Bronchial epithelial cell (primary cell): Measurements from ENCODE around the gene MRPL27. TPM values are rescaled to one million over a fixed set of nuclear protein-coding genes. Genes with fewer than 3 reads are reported as not detected.
"Not testable (repeated sequence)": the region's sequence is repeated elsewhere in the genome, so short reads cannot be mapped to it uniquely, and the experiment has no call there.

Experiments used
- DNase-seq: peaks from one replicate; pipeline ENCODE4 v3.0.0-alpha.2; 2010; ENCODE audit warnings: low read depth
- FAIRE-seq: peaks from 2 replicates; lab custom pipeline; 2011; peaks lifted over from hg19 to GRCh38; lab: Jason Lieb, UNC
- H3K27me3 ChIP-seq: 2 replicates; pipeline ENCODE4 v1.5.1; 2011; ENCODE audit warnings: low read length; ENCODE audit not compliant: control insufficient read depth, insufficient read depth
- H3K36me3 ChIP-seq: 2 replicates; pipeline ENCODE4 v1.5.1; 2011; ENCODE audit warnings: low read length; ENCODE audit not compliant: control insufficient read depth, insufficient read depth
- H3K4me3 ChIP-seq: 2 replicates; pipeline ENCODE4 v1.5.1; 2011; ENCODE audit warnings: mild to moderate bottlenecking, low read depth, low read length, control low read depth
- CTCF ChIP-seq: IDR thresholded peaks from 2 replicates; pipeline ENCODE4 v1.5.1; 2011; ENCODE audit warnings: mild to moderate bottlenecking, moderate library complexity, low read length, control low read depth, inconsistent platforms; ENCODE audit not compliant: insufficient read depth, severe bottlenecking
- total RNA-seq: library from RNA; depleted of rRNA; stranded (reverse); fragments of >200 nt; gene quantifications from 2 replicates; pipeline ENCODE4 v1.2.1, GENCODE V29; 2014

Gene MRPL27
- total RNA-seq, 1 donor from 2014 or later: 117 TPM

- TF ChIP-seq CTCF: no peak
- no peak overlapping the region for H3K4me3 ChIP-seq
- H3K27me3 ChIP-seq: no peaks in the 10 kb centered on the region
- no peak for FAIRE-seq
- H3K36me3 ChIP-seq: no peaks in the 10 kb centered on the region
- DNase-seq: peak; percentile 57
Measured at GRCh38 chr17:50414808-50415207, 41.8 kb upstream of the MRPL27 start.

GRCh38 chr17:50412188-50412732 is 39.3 kb upstream of the MRPL27 start:
- no peak for DNase-seq
- H3K36me3 ChIP-seq: no peaks in the 10 kb centered on the region
- no peak for FAIRE-seq
- no peak overlapping the region for H3K4me3 ChIP-seq
- H3K27me3 ChIP-seq: no peaks in the 10 kb centered on the region
- no peak for TF ChIP-seq CTCF

GRCh38 chr17:50407921-50408320 is 34.9 kb upstream of the MRPL27 start:
- no peak overlapping the region for H3K4me3 ChIP-seq
- no peak for DNase-seq
- no peak for TF ChIP-seq CTCF
- H3K36me3 ChIP-seq: no peaks in the 10 kb centered on the region
- no peak for FAIRE-seq
- no peaks in the 10 kb centered on the region for H3K27me3 ChIP-seq

GRCh38 chr17:50406578-50406977 is 33.6 kb upstream of the MRPL27 start:
- no peak overlapping the region for H3K4me3 ChIP-seq
- H3K27me3 ChIP-seq: no peaks in the 10 kb centered on the region
- H3K36me3 ChIP-seq: no peaks in the 10 kb centered on the region
- FAIRE-seq: no peak
- no peak for DNase-seq
- no peak for TF ChIP-seq CTCF

- not testable (repeated sequence) for H3K4me3 ChIP-seq
Measured at GRCh38 chr17:50405351-50405750, 32.4 kb upstream of the MRPL27 start.

GRCh38 chr17:50399591-50399990 is 26.6 kb upstream of the MRPL27 start:
- H3K27me3 ChIP-seq, H3K4me3 ChIP-seq, H3K36me3 ChIP-seq, DNase-seq, FAIRE-seq: not testable (repeated sequence)

More at GRCh38 chr17:50405351-50405750, 32.4 kb upstream of the MRPL27 start:
- not testable (repeated sequence) for DNase-seq, FAIRE-seq, H3K36me3 ChIP-seq, H3K27me3 ChIP-seq

GRCh38 chr17:50398672-50399071 is 25.7 kb upstream of the MRPL27 start:
- H3K36me3 ChIP-seq: peaks cover 10% of the 10 kb centered on the region
- not testable (repeated sequence) for H3K27me3 ChIP-seq, DNase-seq, H3K4me3 ChIP-seq, FAIRE-seq
